K562 (cell line): ENCODE data around the gene C2CD5. TPM values are rescaled to one million over a fixed set of nuclear protein-coding genes. Genes with fewer than 3 reads are reported as not detected.
A peak's percentile ranks its signal among the peaks of the same experiment; 100 is the strongest.

Experiments used
- ATAC-seq: fragments of 200-7000 bp; cut with Tn5 transposase; 3 replicates; pipeline ENCODE4 v1.9.1; 2020; ENCODE audit warnings: moderate library complexity
- BruUV-seq: library from RNA; stranded (reverse); fragments of 400-500 nt; replicated peaks from 2 replicates; lab custom pipeline; 2021; lab: Mats Ljungman, UMichigan
- CTCF ChIA-PET: fragments of 300-600 bp; formaldehyde crosslinking; extraction: SDS; loops from one replicate; lab custom pipeline; 2021; ENCODE audit warnings: low intra/inter-chr PET ratio; lab: Yijun Ruan, JAX
- POLR2A ChIA-PET: fragments of 300-600, 350-650 bp; sonication (Branson Sonifier 250); formaldehyde crosslinking; extraction: SDS; loops from one replicate; lab custom pipeline; 2021; ENCODE audit warnings: antibody characterized with exemption, inconsistent platforms; lab: Yijun Ruan, JAX
- DNase-seq, 4 experiments: peaks; one replicate each; pipeline versions ENCODE4 v3.0.0 to v3.0.0-alpha.2; 2011 to 2018; ENCODE audit warnings: low spot score in 3 of 4, mixed read lengths in 3 of 4; ENCODE audit errors: extremely low read depth in 1 of 4
- FAIRE-seq: peaks from 2 replicates; lab custom pipeline; 2011; peaks lifted over from hg19 to GRCh38; lab: Jason Lieb, UNC
- H2AFZ ChIP-seq: 2 replicates; pipeline ENCODE4 v1.6.0; 2011; ENCODE audit warnings: low read depth, low read length, control low read depth, inconsistent platforms
- H3K27ac ChIP-seq: fragments of 200-600 bp; 3 replicates; pipeline ENCODE4 v1.8.0; 2011; ENCODE audit warnings: low read depth, mild to moderate bottlenecking, control low read depth, inconsistent platforms, low read length, moderate library complexity, mixed read lengths; ENCODE audit errors: extremely low read depth
- H3K27me3 ChIP-seq, 2 experiments: fragments of 300-600 bp in 1 of 2; 2 replicates in 1 of 2; 3 replicates in 1 of 2; pipeline versions ENCODE4 v1.6.0 to v1.8.0; 2011; ENCODE audit warnings: inconsistent platforms in 2 of 2, low read length in 2 of 2, mild to moderate bottlenecking in 1 of 2, mixed read lengths in 1 of 2, moderate library complexity in 1 of 2; ENCODE audit not compliant: control insufficient read depth in 2 of 2, insufficient read depth in 2 of 2
- H3K36me3 ChIP-seq: fragments of 300-600 bp; 3 replicates; pipeline ENCODE4 v1.8.0; 2011; ENCODE audit warnings: mild to moderate bottlenecking, low read length, inconsistent platforms; ENCODE audit not compliant: control insufficient read depth, insufficient read depth
- H3K4me1 ChIP-seq, 2 experiments: fragments of 200-600 bp in 1 of 2; replicated peaks in 1 of 2; 2 replicates in 1 of 2; 3 replicates in 1 of 2; pipeline versions ENCODE4 v1.5.1 to v1.8.0; 2011; ENCODE audit warnings: inconsistent platforms in 2 of 2, low read length in 2 of 2, mild to moderate bottlenecking in 1 of 2, mixed read lengths in 1 of 2, moderate library complexity in 1 of 2; ENCODE audit not compliant: control insufficient read depth in 2 of 2, insufficient read depth in 2 of 2
- H3K4me2 ChIP-seq: 2 replicates; pipeline ENCODE4 v1.6.1; 2011; ENCODE audit warnings: low read length, control low read depth, inconsistent platforms, mixed read lengths; ENCODE audit not compliant: insufficient read depth
- H3K4me3 ChIP-seq: fragments of 200-600 bp; sonication (generic), shearing (Covaris generic); 2 replicates; pipeline ENCODE4 v1.5.1; 2016; ENCODE audit warnings: control low read depth, inconsistent platforms
- H3K79me2 ChIP-seq: fragments of 200-600 bp; 3 replicates; pipeline ENCODE4 v1.8.0; 2011; ENCODE audit warnings: low read length, inconsistent platforms; ENCODE audit not compliant: control insufficient read depth, insufficient read depth
- H3K9ac ChIP-seq, 2 experiments: 2 replicates each; pipeline versions ENCODE4 v1.6.0 to v1.6.1; 2011; ENCODE audit warnings: low read depth in 2 of 2, low read length in 2 of 2, control low read depth in 1 of 2, inconsistent platforms in 1 of 2, mild to moderate bottlenecking in 1 of 2, mixed read lengths in 1 of 2; ENCODE audit not compliant: insufficient read depth in 1 of 2
- H3K9me1 ChIP-seq: one replicate; pipeline ENCODE4 v1.6.0; 2011; ENCODE audit warnings: inconsistent platforms, mild to moderate bottlenecking, low read length, moderate library complexity; ENCODE audit not compliant: control insufficient read depth, insufficient read depth
- H3K9me3 ChIP-seq: replicated peaks from 2 replicates; pipeline ENCODE4 v1.5.1; 2011; ENCODE audit warnings: low read depth, low read length, inconsistent platforms; ENCODE audit not compliant: control insufficient read depth, insufficient read depth
- H4K20me1 ChIP-seq: replicated peaks from 2 replicates; pipeline ENCODE4 v1.6.1; 2011; ENCODE audit warnings: low read length, inconsistent platforms, mixed read lengths; ENCODE audit not compliant: control insufficient read depth, insufficient read depth
- NR4A1 ChIP-seq, 2 experiments: fragments of 250-450 bp in 1 of 2; fragments of 450-650 bp in 1 of 2; sonication (Bioruptor Pico) in 1 of 2; IDR thresholded peaks; 2 replicates each; pipeline versions ENCODE4 v1.4.0 to v1.6.1; 2016 to 2020; ENCODE audit warnings: mild to moderate bottlenecking in 2 of 2, missing compliant biosample characterization in 1 of 2, missing genetic modification characterization in 1 of 2, moderate library complexity in 1 of 2
- PPARD ChIP-seq: fragments of 250-450 bp; sonication (Bioruptor Pico); IDR thresholded peaks from 2 replicates; pipeline ENCODE4 v1.8.0; 2022; ENCODE audit warnings: inconsistent platforms, mild to moderate bottlenecking, moderate library complexity
- SAFB2 ChIP-seq: fragments of 200-400 bp; formaldehyde crosslinking; IDR thresholded peaks from 2 replicates; pipeline ENCODE4 v1.6.1; 2018; ENCODE audit warnings: borderline replicate concordance, low read length, low read depth, moderate library complexity; ENCODE audit not compliant: severe bottlenecking
- TRIM28 ChIP-seq: fragments of 450-650 bp; IDR thresholded peaks from 2 replicates; pipeline ENCODE4 v1.6.1; 2017
- ZNF121 ChIP-seq: sonication (generic); formaldehyde crosslinking; conservative IDR thresholded peaks from 2 replicates; pipeline ENCODE4 v1.8.0; 2022; ENCODE audit warnings: missing genetic modification reagents
- ZNF277 ChIP-seq: fragments of 250-450 bp; sonication (Bioruptor Pico); IDR thresholded peaks from 2 replicates; pipeline ENCODE4 v1.8.0; 2022; ENCODE audit warnings: inconsistent platforms, mild to moderate bottlenecking, moderate library complexity, borderline replicate concordance
- WGBS: fragments of 100-300 bp; shearing (Covaris generic); methylation state at CpG from one replicate; pipeline ENCODE4 v1.1.6; 2016; ENCODE audit warnings: low coverage, mixed read lengths; ENCODE audit not compliant: insufficient coverage; ENCODE audit errors: missing lambda C conversion rate; 5-methylcytosine and 5-hydroxymethylcytosine counted together
- in situ Hi-C: fragments of 300-500 bp; cut with MboI; formaldehyde crosslinking; loops from 4 replicates; pipeline ENCODE4 v1.15.0; 2018; ENCODE audit warnings: inconsistent platforms, mixed read lengths
- intact Hi-C: fragments of 100-400 bp; cut with micrococcal nuclease; formaldehyde crosslinking; loops from 2 replicates; pipeline ENCODE4 v1.14.2; 2022
- polyA plus RNA-seq, 8 experiments: library from polyadenylated mRNA; depleted of rRNA in 4 of 8; stranded (reverse) in 5 of 8; unstranded in 3 of 8; fragments of >200 nt; fragmentation: Nextera tagmentation in 2 of 8; fragmentation: Illumina TruSeq in 1 of 8; extraction: Ambion mirVana in 2 of 8; extraction: Trizol in 1 of 8; gene quantifications; 2 replicates each; pipeline versions ENCODE4 v1.2.1 to v1.2.3, GENCODE V29; 2011 to 2014; ENCODE audit warnings: inconsistent platforms in 1 of 8, missing spikeins in 1 of 8
- total RNA-seq, 7 experiments: library from RNA; depleted of rRNA in 6 of 7; stranded (reverse); fragments of >200 nt in 6 of 7; fragmentation: Illumina TruSeq in 2 of 7; extraction: Trizol in 2 of 7; gene quantifications; 2 replicates each; pipeline versions ENCODE4 v1.2.1 to v1.2.3, GENCODE V29; 2011 to 2021; ENCODE audit warnings: low replicate concordance in 1 of 7

The C2CD5 gene
- total and polyA plus RNA-seq, 9 of the 15 experiments (the other 6 are each of a cell fraction or from before 2014, with no cell fraction given), result 5.1 to 24.1 (median 14.3) TPM

- intact Hi-C loops, result no loop called here
- H3K9me3 ChIP-seq, result no peaks in the 10 kb centered on the region
- H2AFZ ChIP-seq, result no peak overlapping the region
- no peak for FAIRE-seq
- CTCF ChIA-PET, result no interaction called here
- H3K27ac ChIP-seq, result no peak overlapping the region
- peak; percentile 64 for TF ChIP-seq ZNF121 (CRISPR knock-in tag)
- TF ChIP-seq PPARD (CRISPR knock-in tag), result no peak
- TF ChIP-seq TRIM28, result no peak
- no peak for TF ChIP-seq ZNF277 (CRISPR knock-in tag)
- TF ChIP-seq NR4A1 (CRISPR knock-in tag; IDR thresholded peaks at IDR 0.05), result no peak
- TF ChIP-seq NR4A1 (tag; IDR thresholded peaks at IDR 0.05), result no peak
- TF ChIP-seq SAFB2, result no peak
- no peaks in the 10 kb centered on the region for H3K79me2 ChIP-seq
- in situ Hi-C loops, result no loop called here
- POLR2A ChIA-PET, result interaction anchor here (0.6 kb wide), 1 partner anchor 17 kb away, joined by 4 read pairs; no protein-coding TSS in a partner anchor
- no peak overlapping the region for H3K4me3 ChIP-seq
- H3K4me1 ChIP-seq, result no peaks in the 10 kb centered on the region
- no peak for ATAC-seq
- no peaks in the 10 kb centered on the region for H4K20me1 ChIP-seq
- 8% methylated on average over 3 of the region's 3 CpGs for WGBS
- no peak for DNase-seq
- no peak overlapping the region for H3K9ac ChIP-seq
- no peaks in the 10 kb centered on the region for H3K9me1 ChIP-seq
- no peak overlapping the region for H3K4me2 ChIP-seq
- H3K36me3 ChIP-seq, result no peaks in the 10 kb centered on the region
- H3K27me3 ChIP-seq, result no peaks in the 10 kb centered on the region
- BruUV-seq, result no TSS peak
Observed at GRCh38 chr12:22574921-22575320, 30.6 kb upstream of the C2CD5 start.
